Neutrophil (primary cell): Measurements from ENCODE around the gene PTPRG.

Source experiments
- H3K27ac ChIP-seq: fragments of 200-600 bp; sonication (generic); 2 replicates; pipeline ENCODE4 v1.5.1; 2016; ENCODE audit warnings: mild to moderate bottlenecking, moderate library complexity
- H3K27me3 ChIP-seq: fragments of 200-600 bp; sonication (generic); 2 replicates; pipeline ENCODE4 v1.6.0; 2016; ENCODE audit warnings: mild to moderate bottlenecking
- H3K36me3 ChIP-seq: fragments of 200-600 bp; sonication (generic); 2 replicates; pipeline ENCODE4 v1.5.1; 2017
- H3K4me1 ChIP-seq, 2 experiments: fragments of 200-600 bp in 1 of 2; sonication (generic) in 1 of 2; 1 replicate in 1 of 2; 2 replicates in 1 of 2; pipeline versions ENCODE4 v1.5.1 to v1.6.1; 2013 to 2016; ENCODE audit warnings: low read depth in 1 of 2, low read length in 1 of 2, mild to moderate bottlenecking in 1 of 2, moderate library complexity in 1 of 2; ENCODE audit not compliant: control insufficient read depth in 1 of 2, insufficient read depth in 1 of 2
- H3K4me3 ChIP-seq, 2 experiments: fragments of 200-600 bp in 1 of 2; sonication (generic) in 1 of 2; 1 replicate in 1 of 2; 2 replicates in 1 of 2; pipeline ENCODE4 v1.5.1; 2013 to 2016; ENCODE audit warnings: low read depth in 1 of 2, low read length in 1 of 2, mild to moderate bottlenecking in 1 of 2, moderate library complexity in 1 of 2
- H3K9me3 ChIP-seq: fragments of 200-600 bp; sonication (generic); 2 replicates; pipeline ENCODE4 v1.5.1; 2016
- TF ChIP-seq, protein P1 (sequence below): fragments of 200-600 bp; sonication (generic); IDR thresholded peaks from 2 replicates; pipeline ENCODE4 v1.5.1; 2016; ENCODE audit warnings: antibody characterized with exemption

The PTPRG gene

GRCh38 chr3:61612211-61613194 lies 51.1 kb downstream of the PTPRG start:
- TF ChIP-seq, protein P1, sequence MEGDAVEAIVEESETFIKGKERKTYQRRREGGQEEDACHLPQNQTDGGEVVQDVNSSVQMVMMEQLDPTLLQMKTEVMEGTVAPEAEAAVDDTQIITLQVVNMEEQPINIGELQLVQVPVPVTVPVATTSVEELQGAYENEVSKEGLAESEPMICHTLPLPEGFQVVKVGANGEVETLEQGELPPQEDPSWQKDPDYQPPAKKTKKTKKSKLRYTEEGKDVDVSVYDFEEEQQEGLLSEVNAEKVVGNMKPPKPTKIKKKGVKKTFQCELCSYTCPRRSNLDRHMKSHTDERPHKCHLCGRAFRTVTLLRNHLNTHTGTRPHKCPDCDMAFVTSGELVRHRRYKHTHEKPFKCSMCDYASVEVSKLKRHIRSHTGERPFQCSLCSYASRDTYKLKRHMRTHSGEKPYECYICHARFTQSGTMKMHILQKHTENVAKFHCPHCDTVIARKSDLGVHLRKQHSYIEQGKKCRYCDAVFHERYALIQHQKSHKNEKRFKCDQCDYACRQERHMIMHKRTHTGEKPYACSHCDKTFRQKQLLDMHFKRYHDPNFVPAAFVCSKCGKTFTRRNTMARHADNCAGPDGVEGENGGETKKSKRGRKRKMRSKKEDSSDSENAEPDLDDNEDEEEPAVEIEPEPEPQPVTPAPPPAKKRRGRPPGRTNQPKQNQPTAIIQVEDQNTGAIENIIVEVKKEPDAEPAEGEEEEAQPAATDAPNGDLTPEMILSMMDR = no peak
- H3K4me1 ChIP-seq = no peaks in the 10 kb centered on the region

DNA sequence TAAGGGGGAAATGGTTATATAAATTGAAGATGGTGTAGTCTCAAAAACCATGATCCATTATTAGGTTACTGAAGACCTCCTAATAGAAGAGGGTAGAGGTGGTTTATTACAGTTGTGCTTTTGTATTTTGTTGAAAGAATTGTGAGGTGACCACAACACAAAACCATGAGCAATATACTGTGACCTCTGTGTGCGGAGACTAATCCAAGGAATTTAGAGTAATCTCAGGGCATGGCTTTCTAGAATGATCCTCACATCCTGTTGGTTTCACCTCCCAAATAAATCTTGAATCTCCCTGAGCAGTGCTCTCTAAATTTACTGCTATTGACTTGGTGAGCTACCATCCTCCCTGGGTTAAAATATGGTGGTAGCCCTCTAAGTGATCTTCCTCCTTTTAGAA lies 52.3 kb downstream of the PTPRG start:
- TF ChIP-seq, protein P1 = no peak
- Histone ChIP-seq H3K27me3 (no peaks in the 10 kb centered on the region), H3K4me1 (no peaks in the 10 kb centered on the region), H3K36me3 (no peaks in the 10 kb centered on the region), H3K4me3 (no peak overlapping the region), H3K27ac (no peak overlapping the region), H3K9me3 (no peaks in the 10 kb centered on the region)

More at GRCh38 chr3:61612211-61613194, 51.1 kb downstream of the PTPRG start:
- Histone ChIP-seq H3K27ac (no peak overlapping the region), H3K27me3 (no peaks in the 10 kb centered on the region), H3K36me3 (no peaks in the 10 kb centered on the region), H3K9me3 (no peaks in the 10 kb centered on the region), H3K4me3 (no peak overlapping the region)

- Histone ChIP-seq H3K4me1 (no peaks in the 10 kb centered on the region), H3K27me3 (no peaks in the 10 kb centered on the region), H3K36me3 (no peaks in the 10 kb centered on the region), H3K4me3 (no peak overlapping the region), H3K9me3 (no peaks in the 10 kb centered on the region), H3K27ac (no peak overlapping the region)
- TF ChIP-seq, protein P1 = no peak
Observed at GRCh38 chr3:61615643-61616042, 54.3 kb downstream of the PTPRG start.

- Histone ChIP-seq H3K36me3 (no peaks in the 10 kb centered on the region), H3K27ac (no peak overlapping the region), H3K4me1 (no peaks in the 10 kb centered on the region), H3K9me3 (no peaks in the 10 kb centered on the region), H3K4me3 (no peak overlapping the region), H3K27me3 (no peaks in the 10 kb centered on the region)
- TF ChIP-seq, protein P1 = no peak
Observed at GRCh38 chr3:61616586-61616985, 55.2 kb downstream of the PTPRG start.

GRCh38 chr3:61617041-61617440 lies 55.7 kb downstream of the PTPRG start:
- H3K4me3 ChIP-seq = no peak overlapping the region
- H3K9me3 ChIP-seq = no peaks in the 10 kb centered on the region
- H3K27ac ChIP-seq = no peak overlapping the region
- no peaks in the 10 kb centered on the region for H3K4me1 ChIP-seq
- H3K36me3 ChIP-seq = no peaks in the 10 kb centered on the region
- no peaks in the 10 kb centered on the region for H3K27me3 ChIP-seq
- TF ChIP-seq, protein P1 = no peak
